Stimulated activated CD8-positive, alpha-beta memory T cell treated with anti-CD3 and anti-CD28 coated beads, Interleukin-2, amount 100 ng/mL, for 1 hour (primary cell): Measurements from ENCODE around the gene FREM3.

Experiments used
- DNase-seq, 2 donors: peaks; one replicate each; pipeline ENCODE4 v3.0.0-alpha.2; 2020; ENCODE audit warnings: low read depth in 2 of 2

Gene FREM3

GRCh38 chr4:143668930-143669552 lies 31.4 kb downstream of the FREM3 start:
- no peak for DNase-seq

GRCh38 chr4:143667461-143667860 lies 33.0 kb downstream of the FREM3 start:
- DNase-seq, result no peak

- DNase-seq, result no peak
These were observed 42.1 kb downstream of the FREM3 start for GRCh38 chr4:143658336-143658735.

DNA sequence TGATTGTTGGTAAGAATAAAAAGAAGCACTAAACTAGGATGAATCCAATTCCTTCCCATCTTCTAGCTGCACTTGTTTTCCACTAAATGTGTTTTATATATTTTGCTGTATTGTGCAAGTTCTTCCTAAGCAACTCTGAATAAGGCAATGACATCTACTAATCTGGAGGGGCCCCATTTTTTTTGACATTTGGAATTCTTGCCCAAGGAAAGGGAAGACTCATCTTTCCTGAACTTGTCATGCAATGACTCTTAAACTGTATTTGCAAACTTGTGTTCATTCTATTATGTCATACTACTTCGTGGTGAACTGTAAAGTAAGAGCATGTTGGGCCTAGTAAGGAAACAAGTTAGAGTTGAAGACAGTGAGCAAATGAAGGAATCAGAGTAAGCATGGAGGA lies 45.9 kb downstream of the FREM3 start:
- no peak for DNase-seq

DNA sequence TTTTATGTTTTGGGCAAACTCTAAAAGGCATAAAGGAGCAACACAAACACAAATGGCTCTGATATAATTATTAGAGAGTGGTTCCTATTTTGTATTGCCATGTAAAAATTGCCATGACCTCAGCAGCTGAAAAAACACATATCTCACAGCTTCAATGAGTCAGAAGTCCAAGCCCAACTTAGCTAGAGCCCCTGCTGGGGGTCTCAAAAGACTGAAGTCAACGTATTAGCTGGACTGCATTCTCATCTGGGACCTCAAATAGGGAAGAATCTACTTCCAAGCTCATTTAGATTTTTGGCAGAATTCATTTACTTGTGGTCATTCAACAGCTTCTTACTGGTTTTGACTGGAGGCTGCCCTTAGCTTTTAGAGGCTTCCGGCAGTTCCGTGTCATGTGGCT lies 47.4 kb downstream of the FREM3 start:
- DNase-seq, result no peak

DNA sequence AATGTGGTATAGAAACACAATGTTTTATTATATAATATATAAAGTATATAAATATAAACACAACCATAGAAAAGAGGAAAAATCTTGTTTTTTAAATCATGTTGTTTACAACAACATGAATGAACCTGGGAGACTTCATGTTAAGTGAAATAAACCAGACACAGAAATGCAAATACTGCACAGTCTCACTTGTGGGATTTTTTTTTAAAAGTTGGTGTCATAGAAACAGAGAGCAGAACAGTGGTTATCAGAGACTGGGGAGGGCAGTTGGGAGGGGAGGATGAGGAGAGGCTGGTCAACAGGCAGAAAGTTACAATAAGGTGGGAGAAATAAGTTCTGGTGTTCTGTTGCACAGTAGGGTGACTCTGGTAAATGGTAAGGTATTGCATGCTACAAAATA lies 57.1 kb downstream of the FREM3 start:
- DNase-seq, result no peak

- DNase-seq, result no peak
These were observed 57.9 kb downstream of the FREM3 start for GRCh38 chr4:143642611-143643010.

GRCh38 chr4:143641361-143641760 lies 59.1 kb downstream of the FREM3 start:
- no peak for DNase-seq

DNA sequence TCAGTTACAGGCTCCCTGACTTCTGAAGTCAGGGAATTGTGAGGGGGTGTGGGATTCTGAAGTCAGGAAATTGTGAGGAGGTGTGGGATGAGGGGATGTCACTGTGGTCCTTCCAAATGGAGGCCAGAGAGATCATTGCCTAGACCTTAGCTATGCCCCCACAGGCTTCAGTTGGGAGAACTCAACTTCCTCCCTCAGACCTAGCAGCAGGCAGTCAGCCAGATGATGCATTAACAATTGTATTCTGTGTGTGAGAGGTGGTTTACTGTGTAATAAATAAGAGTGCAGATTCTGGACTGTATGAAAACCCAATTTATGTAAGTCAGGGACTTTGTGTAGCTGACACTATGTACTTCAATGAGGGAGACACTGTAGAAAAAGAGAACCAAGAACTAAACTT lies 65.7 kb downstream of the FREM3 start:
- DNase-seq, result no peak

GRCh38 chr4:143633833-143634232 lies 66.6 kb downstream of the FREM3 start:
- no peak for DNase-seq

DNA sequence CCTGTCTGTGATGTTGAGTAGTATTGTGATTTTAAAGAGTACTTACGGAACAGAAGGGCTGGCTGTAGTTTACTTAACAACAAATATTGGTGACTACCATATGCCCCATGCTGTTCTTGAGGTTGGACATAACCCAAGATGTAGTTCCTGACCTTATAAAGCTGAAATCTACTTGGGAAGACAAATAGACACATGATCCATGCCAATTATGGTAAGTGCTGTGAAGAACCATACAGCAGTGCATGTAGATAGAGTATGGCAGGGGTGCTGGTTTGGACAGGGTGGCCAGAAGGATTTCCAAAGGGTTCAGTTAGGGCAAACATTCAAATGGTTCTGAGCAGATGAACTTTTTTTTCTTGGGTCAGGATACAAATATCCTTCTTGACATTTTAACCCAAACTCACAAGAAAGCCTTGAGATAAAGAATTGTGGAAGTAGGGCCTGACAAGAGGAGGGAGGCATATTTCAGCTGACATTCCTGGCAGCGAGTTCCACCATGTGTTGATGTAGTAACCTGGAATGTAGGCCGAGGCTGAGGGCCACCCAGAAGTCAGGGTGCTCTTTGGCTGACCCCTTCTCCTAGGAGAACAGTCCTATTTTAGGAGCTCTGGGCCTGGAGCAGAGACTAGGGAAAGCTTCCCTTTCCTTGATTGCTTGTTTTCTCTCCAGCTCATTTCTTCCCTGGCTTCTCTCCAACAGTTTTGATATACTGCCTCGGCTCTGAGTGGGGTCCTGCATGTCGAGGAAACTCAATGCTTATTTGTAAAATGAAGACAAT lies 74.2 kb downstream of the FREM3 start:
- no peak for DNase-seq

- DNase-seq, result no peak
These were observed 74.8 kb downstream of the FREM3 start for GRCh38 chr4:143625632-143626031.

DNA sequence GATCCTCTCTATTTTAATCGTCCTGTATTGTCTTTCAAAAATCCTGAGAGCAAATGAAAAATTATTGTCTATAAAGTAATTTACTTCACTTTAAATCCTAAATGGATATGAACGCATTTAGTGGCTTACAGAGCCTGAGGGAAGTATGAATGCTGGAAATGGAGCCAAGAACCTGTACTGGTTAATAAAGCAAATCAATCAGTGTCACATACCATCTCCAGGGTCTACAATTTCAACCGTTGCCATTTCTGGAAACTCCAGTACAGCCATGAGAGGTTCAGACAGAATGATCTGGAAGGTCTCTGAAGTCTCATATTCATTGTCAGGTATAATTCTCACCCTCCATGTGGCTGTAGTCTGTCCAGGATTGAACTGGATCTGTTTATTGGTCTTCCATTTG lies 76.6 kb downstream of the FREM3 start:
- DNase-seq, result no peak

- no peak for DNase-seq
These were observed 81.7 kb downstream of the FREM3 start for GRCh38 chr4:143618811-143619210.

DNA sequence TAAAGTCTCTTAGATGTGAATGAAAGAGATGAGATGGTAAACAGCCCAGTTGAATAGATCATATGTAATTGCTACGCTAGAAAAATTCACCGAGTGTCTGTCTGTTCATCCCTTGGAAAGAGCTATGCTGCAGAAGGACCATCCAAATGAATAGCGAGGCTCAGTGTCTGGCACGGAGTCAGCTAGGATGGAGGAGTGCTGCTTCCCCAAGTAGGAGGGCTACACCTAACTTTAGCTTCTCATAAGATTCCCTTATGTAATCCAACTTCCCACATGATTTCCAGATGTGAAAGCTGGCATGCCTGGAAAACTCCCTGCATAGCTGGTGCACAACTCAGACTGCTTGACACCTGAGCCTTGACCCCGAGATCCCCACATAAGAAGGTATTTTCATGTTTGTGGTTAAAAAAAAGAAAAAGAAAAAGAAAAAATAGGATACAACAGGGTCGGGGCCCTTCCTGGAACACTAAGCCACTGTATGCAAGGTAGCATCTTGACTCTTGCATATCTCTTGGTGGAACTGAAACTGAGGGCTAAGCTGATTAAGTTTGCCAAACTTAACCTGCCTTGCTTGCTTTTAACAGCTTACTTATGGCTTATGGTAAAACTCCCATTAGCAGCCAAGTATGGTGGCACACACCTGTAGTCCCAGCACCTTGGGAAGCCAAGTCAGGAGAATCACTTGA lies 82.3 kb downstream of the FREM3 start:
- no peak for DNase-seq

- no peak for DNase-seq
These were observed 83.7 kb downstream of the FREM3 start for GRCh38 chr4:143616771-143617170.

DNA sequence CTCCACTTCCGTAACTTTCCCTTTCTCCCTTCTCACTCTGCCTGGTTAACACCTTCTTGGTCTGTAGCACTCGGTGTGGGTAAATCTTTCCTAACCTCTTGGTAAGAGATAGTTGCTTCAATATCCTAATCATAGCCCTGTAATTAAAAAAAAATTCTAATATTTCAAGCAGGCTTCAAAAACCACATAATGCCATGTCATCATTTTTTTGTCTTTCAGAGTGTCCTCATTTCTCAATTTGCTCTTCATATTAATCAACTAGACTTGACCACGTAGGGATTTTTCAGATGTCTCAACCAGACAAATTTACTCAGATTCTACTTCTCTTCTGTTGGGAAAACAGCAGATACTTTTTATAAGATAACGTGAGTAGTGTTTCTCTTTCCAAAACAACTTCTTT lies 91.0 kb downstream of the FREM3 start:
- DNase-seq, result no peak

DNA sequence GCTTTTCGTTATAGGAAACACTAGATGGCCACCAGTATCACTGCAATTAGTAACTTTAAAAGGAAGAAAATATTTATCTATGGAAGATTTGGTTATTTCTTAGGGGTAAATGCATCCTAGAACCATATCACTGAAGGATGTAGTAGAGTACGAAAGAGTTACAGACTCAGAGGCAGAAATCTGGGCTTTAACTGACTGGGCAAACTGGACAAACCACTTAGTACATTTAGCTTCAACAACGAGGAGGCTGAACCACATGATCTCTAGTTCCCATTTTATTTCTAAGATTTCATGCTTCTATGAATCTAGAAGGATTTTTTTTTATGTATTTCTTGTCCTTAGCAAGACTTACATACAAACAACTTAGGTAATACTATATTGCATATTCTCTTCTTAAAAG lies 94.0 kb downstream of the FREM3 start:
- DNase-seq, result no peak

- DNase-seq, result no peak
These were observed 100.6 kb downstream of the FREM3 start for GRCh38 chr4:143599827-143600226.

DNA sequence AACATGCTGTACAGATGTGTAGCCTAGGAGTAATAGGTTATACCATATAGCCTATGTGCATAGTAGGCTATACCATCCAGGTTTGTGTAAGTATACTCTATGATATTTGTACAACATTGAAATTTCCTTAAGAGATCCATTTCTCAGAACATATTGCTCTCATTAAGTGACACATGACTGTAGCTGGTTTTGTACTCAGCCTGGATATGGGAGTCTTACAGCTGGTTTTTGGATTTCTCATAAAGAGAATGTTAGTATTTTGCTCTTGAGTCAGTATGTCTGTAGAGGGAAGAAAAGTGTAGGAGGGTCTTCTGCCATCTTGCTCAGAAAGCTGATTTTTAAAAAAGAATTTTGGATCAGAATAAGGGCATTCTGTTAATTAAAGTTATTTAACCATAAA lies 101.7 kb downstream of the FREM3 start:
- DNase-seq, result no peak

- no peak for DNase-seq
These were observed 103.2 kb downstream of the FREM3 start for GRCh38 chr4:143597276-143597675.

DNA sequence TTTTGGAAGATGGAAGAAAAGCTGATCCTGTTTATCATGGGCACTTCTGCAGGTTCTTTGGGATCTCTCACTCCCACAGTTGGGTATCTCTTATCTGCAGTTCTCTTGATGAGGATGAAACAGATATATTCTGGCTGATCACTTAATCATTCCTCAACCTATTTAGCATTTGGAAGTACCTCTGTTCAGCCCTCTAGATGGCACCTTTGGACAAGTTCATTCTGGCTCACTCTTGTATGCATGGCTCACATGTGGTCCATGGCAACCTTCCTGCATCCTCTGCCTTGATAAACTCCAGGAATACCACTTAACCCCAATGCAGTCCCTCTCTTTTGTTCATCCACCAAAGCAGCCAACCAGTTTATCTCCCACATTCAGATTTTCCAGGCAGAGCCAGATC lies 112.8 kb downstream of the FREM3 start:
- no peak for DNase-seq

DNA sequence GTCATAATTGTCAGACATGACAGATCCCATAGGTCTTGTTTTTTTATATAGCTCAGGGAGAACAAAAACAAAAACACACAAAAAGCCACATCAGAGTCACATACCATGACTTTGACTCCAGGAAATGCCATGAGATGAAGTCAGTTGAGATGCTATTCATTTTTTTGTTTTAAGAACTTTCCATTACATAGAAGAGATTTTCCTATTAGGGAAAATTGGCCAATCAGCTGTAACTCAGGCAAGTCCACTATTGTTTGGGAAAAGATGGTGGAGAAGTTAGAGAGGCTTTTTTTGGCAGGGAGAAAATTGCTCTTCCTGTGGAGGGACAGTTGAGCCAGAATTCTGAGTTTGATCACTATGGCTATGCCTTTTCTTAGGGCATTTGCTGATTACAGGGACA lies 114.4 kb downstream of the FREM3 start:
- DNase-seq, result no peak
